HG02884 (cell line): ENCODE data around the gene CDC14A.
"Not testable (repeated sequence)": the region's sequence is repeated elsewhere in the genome, so short reads cannot be mapped to it uniquely, and the experiment has no call there.

Source experiments
- ATAC-seq: cut with Tn5 transposase; IDR thresholded peaks from one replicate; pipeline ENCODE4 v1.9.1; 2021; ENCODE audit warnings: mild to moderate bottlenecking, moderate library complexity; ENCODE audit not compliant: unreplicated experiment

The CDC14A gene, protein sequence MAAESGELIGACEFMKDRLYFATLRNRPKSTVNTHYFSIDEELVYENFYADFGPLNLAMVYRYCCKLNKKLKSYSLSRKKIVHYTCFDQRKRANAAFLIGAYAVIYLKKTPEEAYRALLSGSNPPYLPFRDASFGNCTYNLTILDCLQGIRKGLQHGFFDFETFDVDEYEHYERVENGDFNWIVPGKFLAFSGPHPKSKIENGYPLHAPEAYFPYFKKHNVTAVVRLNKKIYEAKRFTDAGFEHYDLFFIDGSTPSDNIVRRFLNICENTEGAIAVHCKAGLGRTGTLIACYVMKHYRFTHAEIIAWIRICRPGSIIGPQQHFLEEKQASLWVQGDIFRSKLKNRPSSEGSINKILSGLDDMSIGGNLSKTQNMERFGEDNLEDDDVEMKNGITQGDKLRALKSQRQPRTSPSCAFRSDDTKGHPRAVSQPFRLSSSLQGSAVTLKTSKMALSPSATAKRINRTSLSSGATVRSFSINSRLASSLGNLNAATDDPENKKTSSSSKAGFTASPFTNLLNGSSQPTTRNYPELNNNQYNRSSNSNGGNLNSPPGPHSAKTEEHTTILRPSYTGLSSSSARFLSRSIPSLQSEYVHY

GRCh38 chr1:100352267-100353070 is at the start of gene CDC14A:
TSS of gene CDC14A (plus strand) at chr1:100352506. CDS start at chr1:100352955, 449 bp downstream.
- peak; percentile 51 for ATAC-seq

- no peak for ATAC-seq
Measured at GRCh38 chr1:100302739-100303138, 49.6 kb upstream of the CDC14A start.

DNA sequence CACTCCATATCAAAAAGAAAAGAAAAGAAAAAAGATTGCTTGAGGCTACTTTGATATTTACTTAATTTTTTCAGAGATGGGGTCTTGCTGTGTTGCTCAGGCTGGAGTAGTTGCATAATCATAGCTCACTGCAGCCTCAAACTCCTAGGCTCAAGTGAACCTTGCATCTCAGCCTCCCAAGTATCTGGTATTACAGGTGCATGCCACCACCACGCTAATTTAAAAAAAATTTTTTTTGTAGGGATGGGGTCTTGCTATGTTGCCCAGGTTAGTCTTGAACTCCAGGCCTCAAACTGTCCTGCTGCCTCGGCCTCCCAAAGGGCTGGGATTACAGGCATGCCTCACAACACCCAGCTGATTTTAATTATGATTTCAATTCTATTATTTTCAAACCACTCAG is 48.1 kb upstream of the CDC14A start:
- no peak for ATAC-seq

DNA sequence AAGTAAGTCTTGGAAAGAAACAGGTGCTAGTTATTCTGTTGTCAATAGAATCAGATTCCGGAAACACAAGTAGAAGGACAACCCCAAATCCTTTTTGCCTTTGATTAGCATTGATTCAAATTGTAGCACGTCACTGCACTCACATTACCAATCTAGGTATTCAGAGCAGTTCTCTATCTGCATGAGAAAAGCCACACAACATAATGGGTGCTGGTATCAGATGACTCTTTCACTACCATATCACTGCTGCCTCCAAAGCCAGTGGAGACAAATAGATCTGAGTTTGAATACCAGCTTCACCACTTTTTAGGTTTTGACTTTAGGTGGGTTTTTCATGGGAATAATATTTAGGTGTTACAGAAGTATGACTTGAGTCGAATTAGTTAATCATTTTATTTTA is 47.4 kb upstream of the CDC14A start:
- ATAC-seq, result no peak

- no peak for ATAC-seq
Measured at GRCh38 chr1:100305954-100306353, 46.4 kb upstream of the CDC14A start.

- ATAC-seq, result no peak
Measured at GRCh38 chr1:100306735-100307313, 45.5 kb upstream of the CDC14A start.

DNA sequence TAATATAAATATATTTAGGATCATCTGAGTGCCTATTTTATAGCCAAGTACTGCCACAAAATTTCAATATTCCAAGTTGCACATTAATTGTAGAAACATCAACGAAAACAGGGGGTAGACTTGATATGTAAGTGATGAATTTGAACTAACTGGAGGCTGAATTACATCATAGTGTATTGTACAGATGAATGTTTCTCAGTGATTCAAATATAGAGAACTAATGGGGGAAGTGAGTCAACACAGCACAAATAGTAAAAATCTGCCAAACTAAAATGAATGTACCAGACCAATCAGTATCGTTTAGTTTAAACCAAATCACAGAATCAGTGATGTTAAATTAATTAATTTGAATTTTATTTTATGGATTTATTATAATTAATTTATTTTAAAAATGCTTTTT is 43.5 kb upstream of the CDC14A start:
- ATAC-seq, result peak; percentile 82

- no peak for ATAC-seq
Measured at GRCh38 chr1:100309863-100310262, 42.4 kb upstream of the CDC14A start.

GRCh38 chr1:100313382-100313781 is 38.9 kb upstream of the CDC14A start:
- no peak for ATAC-seq

GRCh38 chr1:100316622-100317021 is 35.7 kb upstream of the CDC14A start:
- no peak for ATAC-seq

DNA sequence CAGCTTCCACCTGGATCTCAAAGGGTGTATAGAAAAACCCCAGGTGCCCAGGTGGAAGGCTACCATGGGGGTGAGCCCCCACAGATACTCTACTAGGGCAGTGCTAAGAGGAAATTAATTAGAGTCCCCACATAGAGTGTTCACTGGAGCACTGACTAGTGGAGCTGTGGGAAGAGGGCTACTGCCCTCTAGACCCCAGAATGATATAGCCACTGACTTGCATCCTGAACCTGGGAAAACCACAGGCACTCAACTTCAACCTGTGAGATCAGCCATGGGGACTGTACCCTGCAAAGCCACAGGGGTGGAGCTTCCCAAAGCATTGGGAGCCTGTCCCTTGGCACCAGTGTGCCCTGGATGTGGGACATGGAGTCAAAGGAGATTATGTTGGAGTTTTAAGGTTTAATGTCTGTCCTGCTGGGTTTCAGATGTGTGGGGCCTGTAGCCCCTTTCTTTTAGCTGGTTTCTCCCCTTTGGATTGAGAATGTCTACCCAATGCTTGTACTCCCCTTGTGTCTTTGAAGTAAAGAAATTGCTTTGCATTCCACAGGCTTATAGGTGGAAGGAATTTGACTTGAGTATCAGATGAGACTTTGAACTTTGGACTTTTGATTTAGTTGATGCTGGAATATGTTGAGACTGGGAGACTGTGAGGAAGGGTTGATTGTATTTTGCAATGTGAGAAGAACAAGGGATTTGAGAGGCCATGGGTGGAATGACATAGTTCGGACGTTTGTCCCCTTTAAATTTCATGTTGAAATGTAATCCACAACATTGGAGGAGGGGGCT is 31.8 kb upstream of the CDC14A start:
- no peak for ATAC-seq

DNA sequence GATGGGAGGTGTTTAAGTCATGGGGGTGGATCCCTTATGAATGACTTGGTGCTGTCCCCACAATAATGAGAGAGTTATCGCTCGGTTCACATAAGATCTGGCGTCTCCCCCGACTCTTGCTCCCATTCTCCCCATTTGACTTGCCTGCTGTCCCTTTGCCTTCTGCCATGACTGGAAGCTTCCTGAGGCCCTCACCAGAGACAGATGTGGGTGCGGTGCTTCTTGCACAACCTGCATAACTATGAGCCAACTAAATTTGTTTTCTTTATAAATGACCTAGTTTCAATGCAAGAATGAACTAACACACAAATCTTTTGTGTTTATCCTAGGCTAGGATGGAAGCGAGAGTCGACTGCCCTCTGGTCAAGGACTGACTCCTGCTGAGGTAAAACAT is 31.2 kb upstream of the CDC14A start:
- no peak for ATAC-seq

DNA sequence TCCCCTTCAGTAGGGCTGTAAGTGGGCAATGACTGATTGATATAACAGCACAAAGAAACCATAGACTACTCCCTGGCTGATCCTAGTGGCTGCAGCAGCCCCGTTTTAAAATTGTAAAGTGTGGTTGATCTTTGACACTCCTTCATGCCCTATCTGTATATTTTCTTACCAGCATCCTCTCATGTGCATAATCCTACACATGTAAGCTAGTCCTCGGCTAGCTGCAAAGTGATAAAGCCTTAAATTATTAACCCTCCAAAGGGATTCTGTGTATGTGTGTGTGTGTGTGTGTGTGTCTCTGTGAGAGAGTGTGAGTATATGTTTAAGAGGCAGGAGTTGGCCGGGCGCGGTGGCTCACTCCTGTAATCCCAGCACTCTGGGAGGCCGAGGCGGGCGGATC is 30.8 kb upstream of the CDC14A start:
- ATAC-seq, result no peak

- peak; percentile 46 for ATAC-seq
Measured at GRCh38 chr1:100322436-100323211, 29.7 kb upstream of the CDC14A start.

- no peak for ATAC-seq
Measured at GRCh38 chr1:100323419-100324106, 28.7 kb upstream of the CDC14A start.

DNA sequence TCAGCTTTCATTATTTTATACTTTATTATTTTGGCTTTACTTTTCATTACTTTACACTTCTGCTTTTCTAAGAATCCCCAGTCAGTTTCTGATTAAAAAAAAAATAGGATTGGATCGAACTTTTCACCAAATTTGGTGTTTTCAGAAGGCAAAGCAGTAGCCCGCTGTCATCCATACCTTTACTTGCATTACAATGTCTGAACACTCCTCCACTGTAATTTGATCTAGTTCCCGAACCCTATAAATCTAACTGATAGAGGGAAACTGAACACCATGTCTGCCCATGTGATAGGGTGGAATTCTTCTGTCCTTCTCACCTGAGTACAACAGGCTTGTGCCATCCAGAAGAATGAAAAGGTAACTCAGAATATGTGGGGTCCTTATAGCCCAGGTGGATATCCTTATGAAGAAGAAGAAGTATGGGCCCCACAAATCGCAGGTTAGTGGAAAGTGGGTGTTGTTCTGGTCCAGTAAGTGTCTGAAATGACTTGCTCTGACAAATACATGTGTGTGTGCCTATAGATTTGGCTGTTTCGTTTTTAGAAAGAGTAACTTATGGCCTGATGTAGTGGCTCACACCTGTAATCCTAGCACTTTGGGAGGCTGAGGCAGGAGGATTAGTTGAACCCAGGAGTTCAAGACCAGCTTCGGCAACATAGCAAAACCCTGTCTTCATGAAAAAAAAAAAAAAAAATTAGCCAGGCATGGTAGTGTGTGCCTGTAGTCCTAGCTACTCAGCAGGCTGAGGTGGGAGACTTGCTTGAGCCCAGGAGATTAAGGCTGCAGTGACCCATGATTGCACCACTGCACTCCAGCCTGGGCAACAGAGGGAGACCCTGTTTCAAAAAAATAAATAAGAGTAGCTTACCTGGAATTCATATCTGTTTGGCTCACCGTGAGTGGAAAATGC is 26.6 kb upstream of the CDC14A start:
- ATAC-seq, result peak; percentile 39

DNA sequence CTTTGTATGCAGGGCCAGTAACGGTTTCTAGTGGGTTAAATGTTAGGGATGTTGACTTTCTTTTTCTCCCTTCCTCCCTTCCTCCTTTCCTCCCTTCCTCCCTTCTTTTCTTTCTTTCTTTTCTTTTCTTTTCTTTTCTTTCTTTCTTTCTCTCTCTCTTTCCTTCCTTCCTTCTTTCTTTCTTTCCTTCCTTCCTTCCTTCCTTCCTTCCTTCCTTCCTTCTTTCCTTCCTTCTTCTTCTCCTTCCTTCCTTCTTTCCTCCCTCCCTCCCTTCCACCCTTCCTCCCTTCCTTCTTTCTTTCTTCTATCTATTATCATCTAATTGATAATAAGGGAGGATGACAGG is 26.0 kb upstream of the CDC14A start:
- not testable (repeated sequence) for ATAC-seq

- no peak for ATAC-seq
Measured at GRCh38 chr1:100328133-100328532, 24.2 kb upstream of the CDC14A start.
